Activated naive CD4-positive, alpha-beta T cell treated with anti-CD3 and anti-CD28 coated beads for 36 hours (primary cell): Measurements from ENCODE around the gene KHNYN. TPM values are rescaled to one million over a fixed set of nuclear protein-coding genes. Genes with fewer than 3 reads are reported as not detected.

Experiments
- CTCF ChIA-PET: fragments of 350-600 bp; sonication (Branson Sonifier 250); formaldehyde crosslinking; loops from one replicate; lab custom pipeline; 2021; ENCODE audit warnings: antibody characterized with exemption; lab: Charles Lee
- DNase-seq: peaks from one replicate; pipeline ENCODE4 v3.0.0-alpha.2; 2020
- H3K27ac Mint-ChIP-seq: one replicate; pipeline ENCODE4 v1.8.0; 2021; ENCODE audit warnings: mild to moderate bottlenecking, mixed read lengths
- H3K27me3 Mint-ChIP-seq: one replicate; pipeline ENCODE4 v1.8.0; 2021; ENCODE audit warnings: low read depth, mixed read lengths
- H3K36me3 Mint-ChIP-seq: one replicate; pipeline ENCODE4 v1.8.0; 2021; ENCODE audit warnings: low read depth, mixed read lengths
- H3K4me1 Mint-ChIP-seq: one replicate; pipeline ENCODE4 v1.8.0; 2021; ENCODE audit warnings: low read depth, mixed read lengths
- H3K4me3 Mint-ChIP-seq: one replicate; pipeline ENCODE4 v1.8.0; 2021; ENCODE audit warnings: mild to moderate bottlenecking, moderate library complexity, mixed read lengths
- H3K9me3 Mint-ChIP-seq: one replicate; pipeline ENCODE4 v1.8.0; 2021; ENCODE audit warnings: mixed read lengths
- intact Hi-C: fragments of 100-400 bp; cut with micrococcal nuclease; formaldehyde crosslinking; loops from one replicate; pipeline ENCODE4 v1.15.1; 2023
- total RNA-seq, 2 experiments: library from RNA; stranded (reverse); gene quantifications; one replicate each; pipeline ENCODE4 v1.2.3, GENCODE V29; 2021

Gene KHNYN
- total RNA-seq, 2 experiments from 2014 or later = 59.8 to 62.5 TPM

DNA sequence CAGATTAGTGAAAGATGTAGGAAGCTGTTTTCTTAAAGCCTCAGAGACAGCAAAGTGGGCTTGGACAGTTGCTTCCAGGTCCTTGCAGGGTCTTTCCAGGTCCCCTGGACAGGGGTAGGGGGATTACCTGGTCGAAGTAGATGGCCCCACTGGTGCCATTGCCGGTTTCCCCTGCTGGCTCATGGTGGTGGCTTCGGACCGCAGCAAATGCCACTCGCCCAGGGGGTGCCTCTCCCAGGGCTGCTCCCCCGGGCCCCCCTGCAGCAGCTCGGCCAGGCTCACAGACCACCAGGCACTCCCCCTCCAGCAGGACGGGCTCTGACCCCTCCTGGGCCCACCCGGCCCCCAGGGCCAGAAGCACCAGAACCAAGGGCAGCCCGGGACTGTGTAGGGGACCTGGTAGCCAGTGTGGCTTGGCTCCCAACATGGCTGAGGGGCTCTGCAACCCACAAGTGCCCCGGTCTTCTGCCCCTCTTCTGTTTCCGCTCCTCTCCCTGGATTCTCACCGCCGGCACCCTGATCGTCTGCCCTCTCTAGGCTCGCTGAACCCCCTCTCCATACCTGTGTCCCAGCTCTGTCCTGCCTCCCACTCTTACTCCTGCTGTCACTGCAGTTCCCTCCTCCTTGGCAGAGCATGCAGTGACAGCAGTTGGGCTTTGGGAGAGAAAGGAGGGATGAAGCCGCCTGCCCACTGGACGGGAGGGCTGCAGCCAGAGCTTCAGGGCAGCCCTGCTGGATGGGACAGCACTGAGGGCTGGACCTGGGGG, 943 bp upstream of the KHNYN start:
- Mint-ChIP-seq H3K4me3 (peak overlapping the region; percentile 89), H3K27me3 (no peaks in the 10 kb centered on the region), H3K36me3 (peaks cover 15% of the 10 kb centered on the region), H3K9me3 (no peaks in the 10 kb centered on the region), H3K27ac (peak overlapping the region; percentile 91), H3K4me1 (peaks cover 52% of the 10 kb centered on the region)
- intact Hi-C loops = no loop called here
- CTCF ChIA-PET = interaction anchor here (0.9 to 18.0 kb wide), 3 partner anchors 63 to 154 kb away, joined by 4 to 617 read pairs (median 52); partner anchors contain the start of genes ADCY4 and RIPK3
- no peak for DNase-seq

DNA sequence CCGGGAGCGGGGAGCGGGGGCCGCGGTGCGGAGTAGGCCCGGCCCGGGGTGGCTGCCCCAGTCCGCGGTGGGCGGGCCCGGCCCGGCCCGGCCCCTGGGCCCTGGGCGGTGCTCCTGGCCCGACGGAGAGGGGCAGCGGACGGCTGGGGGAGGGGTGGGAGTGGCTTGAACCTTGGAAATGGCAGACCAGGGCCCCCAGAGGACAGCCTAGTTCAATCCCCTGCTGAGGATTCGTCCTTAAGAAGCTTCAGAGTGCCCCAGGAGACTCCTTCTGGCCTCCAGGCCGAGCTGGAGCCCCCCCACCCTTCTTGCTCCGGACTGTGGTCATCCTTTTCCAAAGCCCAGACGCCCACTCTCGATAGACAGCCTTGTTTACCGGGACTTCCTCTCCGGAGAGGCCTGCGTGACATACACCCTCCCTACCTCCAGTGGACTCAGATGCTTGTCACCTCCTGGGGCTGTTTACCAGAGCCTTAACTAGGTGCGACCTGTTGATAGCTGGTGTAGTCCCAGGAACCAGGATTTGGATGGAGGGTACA, 458 bp downstream of the KHNYN start:
- no peaks in the 10 kb centered on the region for H3K27me3 Mint-ChIP-seq
- peaks cover 50% of the 10 kb centered on the region for H3K4me1 Mint-ChIP-seq
- peak; percentile 71 for DNase-seq
- peak overlapping the region; percentile 95 for H3K4me3 Mint-ChIP-seq
- peak overlapping the region; percentile 97 for H3K27ac Mint-ChIP-seq
- CTCF ChIA-PET = interaction anchor here (0.9 to 18.0 kb wide), 14 partner anchors 8 to 187 kb away, joined by 4 to 617 read pairs (median 19); partner anchors contain the start of genes ADCY4, CIDEB, RIPK3 and SDR39U1
- no peaks in the 10 kb centered on the region for H3K9me3 Mint-ChIP-seq
- H3K36me3 Mint-ChIP-seq = peaks cover 15% of the 10 kb centered on the region
- intact Hi-C loops = loop anchor here (1.0 to 2.0 kb wide), 4 partner anchors 31 to 289 kb away; partner anchors contain the start of genes EMC9, GMPR2, NEDD8 and NYNRIN

DNA sequence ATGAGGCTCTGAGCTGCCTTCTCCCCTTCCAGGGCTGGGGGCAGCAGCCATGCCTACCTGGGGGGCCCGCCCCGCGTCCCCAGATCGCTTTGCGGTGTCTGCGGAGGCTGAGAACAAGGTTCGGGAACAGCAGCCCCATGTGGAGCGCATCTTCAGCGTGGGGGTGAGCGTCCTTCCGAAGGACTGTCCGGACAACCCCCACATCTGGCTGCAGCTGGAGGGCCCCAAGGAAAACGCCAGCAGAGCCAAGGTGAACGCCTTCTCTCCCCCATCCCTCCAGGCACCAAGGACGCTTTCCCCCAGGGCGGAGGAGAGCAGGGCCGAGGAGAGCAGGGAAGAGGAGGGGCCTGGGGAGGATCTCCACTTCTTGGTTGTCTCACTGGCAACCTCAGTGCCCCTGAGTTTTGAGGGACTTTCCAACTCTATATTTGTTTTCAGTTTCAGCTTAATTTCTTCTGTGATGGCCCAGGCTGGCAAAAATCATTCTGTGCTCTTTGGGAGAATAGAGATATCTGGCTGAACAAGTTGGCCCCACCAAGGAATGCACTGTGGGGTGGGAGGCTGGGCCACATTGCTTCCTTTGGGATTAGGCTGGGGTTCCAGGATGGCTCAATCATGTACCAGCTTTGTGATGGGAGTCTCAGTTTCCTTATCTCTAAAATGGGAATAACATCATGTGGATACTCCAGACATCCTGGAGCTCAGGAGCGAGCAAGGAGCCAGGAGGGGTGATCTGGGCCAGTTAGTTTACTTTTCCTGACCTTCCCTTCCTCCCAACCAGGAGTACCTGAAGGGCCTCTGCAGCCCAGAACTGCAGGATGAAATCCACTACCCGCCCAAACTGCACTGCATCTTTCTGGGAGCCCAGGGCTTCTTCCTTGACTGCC, 1.2 kb downstream of the KHNYN start:
- H3K4me3 Mint-ChIP-seq = peak overlapping the region; percentile 95
- peaks cover 43% of the 10 kb centered on the region for H3K4me1 Mint-ChIP-seq
- DNase-seq = peak; percentile 80
- peak overlapping the region; percentile 97 for H3K27ac Mint-ChIP-seq
- intact Hi-C loops = loop anchor here (1.0 to 2.0 kb wide), 10 partner anchors 11 to 290 kb away; partner anchors contain the start of genes EMC9, GMPR2, NEDD8 and NYNRIN
- CTCF ChIA-PET = interaction anchor here (0.6 to 18.0 kb wide), 50 partner anchors 9 to 321 kb away, joined by 3 to 617 read pairs (median 5); partner anchors contain the start of genes ADCY4, CHMP4A, CIDEB and DHRS1
- no peaks in the 10 kb centered on the region for H3K27me3 Mint-ChIP-seq
- H3K9me3 Mint-ChIP-seq = no peaks in the 10 kb centered on the region
- H3K36me3 Mint-ChIP-seq = peaks cover 21% of the 10 kb centered on the region

DNA sequence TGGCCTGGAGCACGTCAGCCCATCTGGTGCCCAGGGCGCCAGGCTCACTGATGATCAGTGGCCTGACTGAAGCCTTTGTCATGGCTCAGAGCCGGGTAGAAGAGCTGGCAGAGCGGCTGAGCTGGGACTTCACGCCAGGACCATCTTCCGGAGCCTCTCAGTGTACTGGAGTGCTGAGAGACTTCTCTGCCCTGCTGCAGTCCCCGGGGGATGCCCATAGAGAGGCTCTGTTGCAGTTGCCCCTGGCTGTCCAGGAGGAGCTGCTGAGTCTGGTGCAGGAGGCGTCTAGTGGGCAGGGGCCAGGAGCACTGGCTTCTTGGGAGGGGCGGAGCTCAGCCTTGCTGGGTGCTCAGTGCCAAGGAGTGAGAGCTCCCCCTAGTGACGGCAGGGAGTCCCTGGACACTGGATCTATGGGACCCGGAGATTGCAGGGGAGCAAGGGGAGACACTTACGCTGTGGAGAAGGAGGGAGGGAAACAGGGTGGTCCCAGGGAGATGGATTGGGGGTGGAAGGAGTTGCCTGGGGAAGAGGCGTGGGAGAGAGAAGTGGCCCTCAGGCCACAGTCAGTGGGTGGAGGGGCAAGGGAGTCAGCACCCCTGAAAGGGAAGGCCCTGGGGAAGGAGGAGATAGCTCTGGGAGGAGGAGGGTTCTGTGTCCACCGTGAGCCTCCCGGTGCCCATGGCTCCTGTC, 2.0 kb downstream of the KHNYN start:
- Mint-ChIP-seq H3K27ac (peak overlapping the region; percentile 97), H3K9me3 (no peaks in the 10 kb centered on the region), H3K27me3 (no peaks in the 10 kb centered on the region), H3K4me3 (peak overlapping the region; percentile 95), H3K36me3 (peaks cover 27% of the 10 kb centered on the region), H3K4me1 (peaks cover 39% of the 10 kb centered on the region)
- CTCF ChIA-PET = interaction anchor here (0.6 to 18.0 kb wide), 51 partner anchors 10 to 374 kb away, joined by 3 to 617 read pairs (median 5); partner anchors contain the start of genes ADCY4, CHMP4A, CIDEB and DHRS1
- intact Hi-C loops = loop anchor here (1.0 to 2.0 kb wide), 7 partner anchors 11 to 189 kb away; partner anchors contain the start of genes NYNRIN, SDR39U1 and TINF2
- DNase-seq = peak; percentile 95

DNA sequence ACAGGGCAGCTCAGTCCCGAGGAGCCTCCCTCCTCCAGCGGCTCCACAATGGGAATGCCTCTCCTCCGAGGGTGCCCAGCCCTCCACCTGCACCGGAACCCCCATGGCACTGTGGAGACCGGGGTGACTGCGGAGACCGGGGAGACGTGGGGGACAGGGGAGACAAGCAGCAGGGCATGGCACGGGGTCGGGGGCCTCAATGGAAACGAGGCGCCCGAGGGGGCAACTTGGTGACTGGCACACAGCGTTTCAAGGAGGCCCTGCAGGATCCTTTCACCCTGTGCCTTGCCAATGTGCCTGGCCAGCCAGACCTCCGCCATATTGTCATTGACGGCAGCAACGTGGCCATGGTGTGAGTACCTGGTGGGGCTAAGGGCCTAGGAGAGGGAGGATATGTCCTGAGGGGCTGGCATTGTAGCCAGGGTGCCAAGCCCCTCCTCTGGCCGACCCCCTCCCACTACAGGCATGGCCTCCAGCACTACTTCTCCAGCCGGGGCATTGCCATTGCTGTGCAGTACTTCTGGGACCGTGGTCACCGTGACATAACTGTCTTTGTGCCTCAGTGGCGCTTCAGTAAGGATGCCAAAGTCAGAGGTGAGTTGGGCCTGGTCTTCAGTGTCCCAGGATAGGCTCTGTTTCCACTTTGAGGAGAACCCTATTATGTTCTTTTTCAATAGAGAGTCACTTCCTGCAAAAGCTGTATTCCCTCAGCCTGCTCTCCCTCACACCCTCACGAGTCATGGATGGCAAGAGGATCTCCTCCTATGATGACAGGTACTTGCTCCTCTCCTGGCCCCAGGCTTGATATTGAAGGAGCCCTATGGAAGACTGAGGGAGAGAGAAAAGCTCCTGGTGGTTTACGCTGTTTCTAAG, 2.7 kb downstream of the KHNYN start:
- no peak for DNase-seq
- no peaks in the 10 kb centered on the region for H3K9me3 Mint-ChIP-seq
- H3K36me3 Mint-ChIP-seq = peaks cover 30% of the 10 kb centered on the region
- peaks cover 42% of the 10 kb centered on the region for H3K4me1 Mint-ChIP-seq
- no peak overlapping the region for H3K4me3 Mint-ChIP-seq
- H3K27ac Mint-ChIP-seq = no peak overlapping the region
- intact Hi-C loops = no loop called here
- no peaks in the 10 kb centered on the region for H3K27me3 Mint-ChIP-seq
- CTCF ChIA-PET = interaction anchor here (0.7 to 18.0 kb wide), 39 partner anchors 9 to 375 kb away, joined by 3 to 617 read pairs (median 8); partner anchors contain the start of genes ADCY4, CHMP4A, CIDEB and DHRS1

DNA sequence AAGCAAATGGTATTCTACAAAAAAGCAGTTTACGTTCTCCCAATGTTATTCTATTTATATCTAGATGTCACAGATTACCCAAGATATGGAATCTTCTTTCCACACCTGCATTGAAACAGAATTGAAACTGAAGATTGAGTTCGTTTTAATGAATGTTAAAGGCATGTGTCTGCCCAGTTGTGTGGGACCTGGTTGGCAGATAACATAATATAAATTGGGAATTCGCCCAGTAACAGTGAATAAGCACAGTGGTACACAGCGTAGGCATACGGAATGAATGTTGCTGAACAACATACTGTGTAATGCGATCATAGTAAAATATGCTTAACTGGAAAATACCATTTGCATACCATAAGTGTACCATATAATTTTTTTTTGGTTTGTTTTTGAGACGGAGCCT, 4.3 kb downstream of the KHNYN start:
- Mint-ChIP-seq H3K27ac (no peak overlapping the region), H3K27me3 (no peaks in the 10 kb centered on the region), H3K4me3 (no peak overlapping the region), H3K36me3 (peaks cover 38% of the 10 kb centered on the region), H3K9me3 (no peaks in the 10 kb centered on the region), H3K4me1 (peaks cover 44% of the 10 kb centered on the region)
- CTCF ChIA-PET = interaction anchor here (3.9 to 18.0 kb wide), 3 partner anchors 68 to 127 kb away, joined by 22 to 617 read pairs (median 31); partner anchors contain the start of genes ADCY4, CIDEB and RIPK3
- no peak for DNase-seq
- intact Hi-C loops = no loop called here

DNA sequence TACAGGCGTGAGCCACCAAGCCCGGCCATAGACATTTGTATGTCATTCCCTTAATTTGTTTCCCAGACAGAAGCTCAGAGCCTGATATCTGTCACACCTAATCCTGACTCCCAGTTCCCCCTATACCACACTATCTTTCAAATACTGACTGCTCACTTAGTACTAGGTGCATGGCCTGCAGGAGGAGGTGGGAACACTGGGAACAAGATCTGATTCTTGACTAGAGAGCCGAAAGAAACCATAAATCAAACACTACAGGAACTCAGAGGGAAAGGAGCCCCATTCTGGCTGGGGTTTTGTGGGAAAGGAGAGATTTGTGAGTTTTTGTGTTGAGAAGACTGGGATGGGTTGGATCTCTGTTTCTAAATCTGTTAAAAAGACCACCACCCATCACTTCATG, 4.9 kb downstream of the KHNYN start:
- CTCF ChIA-PET = interaction anchor here (3.9 to 18.0 kb wide), 4 partner anchors 10 to 127 kb away, joined by 19 to 617 read pairs (median 26); partner anchors contain the start of genes ADCY4, CIDEB and RIPK3
- Mint-ChIP-seq H3K27ac (no peak overlapping the region), H3K27me3 (no peaks in the 10 kb centered on the region), H3K4me3 (no peak overlapping the region), H3K9me3 (no peaks in the 10 kb centered on the region), H3K4me1 (peaks cover 45% of the 10 kb centered on the region), H3K36me3 (peaks cover 38% of the 10 kb centered on the region)
- DNase-seq = no peak
- intact Hi-C loops = no loop called here

DNA sequence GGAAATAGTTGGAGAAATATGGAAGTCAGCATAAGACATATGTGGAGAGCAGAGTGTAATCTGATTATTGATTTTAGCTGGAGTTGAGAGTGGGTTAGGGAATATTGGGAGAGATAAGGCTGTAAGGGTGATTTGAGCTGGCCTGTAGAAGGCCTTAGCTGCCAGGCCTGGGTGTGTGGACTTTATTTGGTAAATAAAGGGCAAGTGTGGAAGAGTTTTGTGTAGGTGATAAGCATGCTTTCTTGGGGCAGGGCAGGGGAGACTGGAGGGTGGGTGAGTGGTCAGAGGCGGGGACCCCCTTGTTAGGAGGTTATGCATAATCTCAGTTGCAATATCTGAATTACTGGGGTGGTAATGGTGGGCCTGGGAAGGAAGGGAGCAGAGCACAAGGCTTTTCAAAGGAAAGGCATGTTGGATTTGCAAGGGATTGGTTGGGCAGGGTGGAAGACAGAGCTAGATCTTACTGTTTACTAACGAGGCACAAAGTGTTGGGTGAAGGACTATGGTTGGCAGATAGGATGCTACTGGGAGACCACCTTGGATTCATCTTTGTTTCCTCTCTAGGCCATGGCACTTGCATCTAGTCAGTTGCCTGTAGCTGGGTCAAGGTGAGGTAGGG, 5.5 kb downstream of the KHNYN start:
- H3K4me1 Mint-ChIP-seq = peaks cover 47% of the 10 kb centered on the region
- H3K9me3 Mint-ChIP-seq = no peaks in the 10 kb centered on the region
- intact Hi-C loops = no loop called here
- H3K27me3 Mint-ChIP-seq = no peaks in the 10 kb centered on the region
- no peak for DNase-seq
- no peak overlapping the region for H3K4me3 Mint-ChIP-seq
- no peak overlapping the region for H3K27ac Mint-ChIP-seq
- H3K36me3 Mint-ChIP-seq = peaks cover 38% of the 10 kb centered on the region
- CTCF ChIA-PET = interaction anchor here (0.6 to 18.0 kb wide), 14 partner anchors 8 to 155 kb away, joined by 3 to 617 read pairs (median 6); partner anchors contain the start of genes ADCY4, CIDEB and RIPK3

DNA sequence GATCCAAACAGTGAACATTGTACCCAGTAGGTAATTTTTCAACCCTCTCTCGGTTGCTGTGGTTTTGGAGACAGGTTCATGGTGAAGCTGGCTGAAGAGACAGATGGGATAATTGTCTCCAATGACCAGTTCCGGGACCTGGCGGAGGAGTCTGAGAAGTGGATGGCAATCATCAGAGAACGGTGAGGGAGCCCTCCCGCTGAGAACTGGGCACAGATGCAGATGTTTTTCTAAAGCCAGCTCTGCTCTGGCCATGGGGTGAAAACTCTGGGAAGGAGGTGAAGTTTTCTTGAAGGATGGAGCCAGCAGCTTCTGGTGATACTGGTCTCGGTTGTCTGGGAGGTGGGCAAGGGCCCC, 6.2 kb downstream of the KHNYN start:
- DNase-seq = no peak
- Mint-ChIP-seq H3K4me1 (peaks cover 52% of the 10 kb centered on the region), H3K4me3 (no peak overlapping the region), H3K36me3 (peaks cover 43% of the 10 kb centered on the region), H3K9me3 (no peaks in the 10 kb centered on the region), H3K27me3 (no peaks in the 10 kb centered on the region), H3K27ac (no peak overlapping the region)
- CTCF ChIA-PET = interaction anchor here (0.6 to 18.0 kb wide), 22 partner anchors 9 to 194 kb away, joined by 3 to 617 read pairs (median 4); partner anchors contain the start of genes ADCY4, CIDEB, RIPK3 and TINF2
- intact Hi-C loops = loop anchor here (1.0 kb wide), 3 partner anchors 71 to 109 kb away; no protein-coding TSS in a partner anchor
